ENCODE data around the gene IL31.
"Not testable (repeated sequence)": the region's sequence is repeated elsewhere in the genome, so short reads cannot be mapped to it uniquely, and the experiment has no call there.

IL31 gene

GRCh38 chr12:122174155-122174845 lies at the start of gene IL31:
Gene IL31 (minus strand): TSS chr12:122174221. CDS start chr12:122174172, 49 bp downstream.
- no peak for DNase-seq (ENCODE audit: extremely low spot score, insufficient read length, low read depth)
- FAIRE-seq = no peak

GRCh38 chr12:122216445-122216844 lies 42.4 kb upstream of the IL31 start:
- FAIRE-seq (no peak), DNase-seq (ENCODE audit: extremely low spot score, insufficient read length, low read depth) (no peak)

GRCh38 chr12:122215771-122216170 lies 41.8 kb upstream of the IL31 start:
- DNase-seq (ENCODE audit: extremely low spot score, insufficient read length, low read depth) (no peak), FAIRE-seq (no peak)

GRCh38 chr12:122208073-122208820 lies 34.2 kb upstream of the IL31 start:
- no peak for FAIRE-seq
- no peak for DNase-seq (ENCODE audit: extremely low spot score, insufficient read length, low read depth)

GRCh38 chr12:122207391-122207790 lies 33.4 kb upstream of the IL31 start:
- no peak for DNase-seq (ENCODE audit: extremely low spot score, insufficient read length, low read depth)
- no peak for FAIRE-seq

DNA sequence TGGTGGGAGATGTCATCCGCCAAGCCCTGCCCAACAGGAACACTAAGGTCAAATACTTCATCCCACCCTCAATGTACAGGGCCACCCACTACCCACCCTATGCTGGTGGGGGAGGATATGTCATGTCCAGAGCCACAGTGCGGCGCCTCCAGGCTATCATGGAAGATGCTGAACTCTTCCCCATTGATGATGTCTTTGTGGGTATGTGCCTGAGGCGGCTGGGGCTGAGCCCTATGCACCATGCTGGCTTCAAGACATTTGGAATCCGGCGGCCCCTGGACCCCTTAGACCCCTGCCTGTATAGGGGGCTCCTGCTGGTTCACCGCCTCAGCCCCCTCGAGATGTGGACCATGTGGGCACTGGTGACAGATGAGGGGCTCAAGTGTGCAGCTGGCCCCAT lies 33.0 kb upstream of the IL31 start:
- FAIRE-seq = no peak
- no peak for DNase-seq (ENCODE audit: extremely low spot score, insufficient read length, low read depth)

GRCh38 chr12:122206111-122206881 lies 32.3 kb upstream of the IL31 start:
- no peak for DNase-seq (ENCODE audit: extremely low spot score, insufficient read length, low read depth)
- FAIRE-seq = no peak

GRCh38 chr12:122205053-122205925 lies 31.3 kb upstream of the IL31 start:
- no peak for DNase-seq (ENCODE audit: extremely low spot score, insufficient read length, low read depth)
- FAIRE-seq = no peak

DNA sequence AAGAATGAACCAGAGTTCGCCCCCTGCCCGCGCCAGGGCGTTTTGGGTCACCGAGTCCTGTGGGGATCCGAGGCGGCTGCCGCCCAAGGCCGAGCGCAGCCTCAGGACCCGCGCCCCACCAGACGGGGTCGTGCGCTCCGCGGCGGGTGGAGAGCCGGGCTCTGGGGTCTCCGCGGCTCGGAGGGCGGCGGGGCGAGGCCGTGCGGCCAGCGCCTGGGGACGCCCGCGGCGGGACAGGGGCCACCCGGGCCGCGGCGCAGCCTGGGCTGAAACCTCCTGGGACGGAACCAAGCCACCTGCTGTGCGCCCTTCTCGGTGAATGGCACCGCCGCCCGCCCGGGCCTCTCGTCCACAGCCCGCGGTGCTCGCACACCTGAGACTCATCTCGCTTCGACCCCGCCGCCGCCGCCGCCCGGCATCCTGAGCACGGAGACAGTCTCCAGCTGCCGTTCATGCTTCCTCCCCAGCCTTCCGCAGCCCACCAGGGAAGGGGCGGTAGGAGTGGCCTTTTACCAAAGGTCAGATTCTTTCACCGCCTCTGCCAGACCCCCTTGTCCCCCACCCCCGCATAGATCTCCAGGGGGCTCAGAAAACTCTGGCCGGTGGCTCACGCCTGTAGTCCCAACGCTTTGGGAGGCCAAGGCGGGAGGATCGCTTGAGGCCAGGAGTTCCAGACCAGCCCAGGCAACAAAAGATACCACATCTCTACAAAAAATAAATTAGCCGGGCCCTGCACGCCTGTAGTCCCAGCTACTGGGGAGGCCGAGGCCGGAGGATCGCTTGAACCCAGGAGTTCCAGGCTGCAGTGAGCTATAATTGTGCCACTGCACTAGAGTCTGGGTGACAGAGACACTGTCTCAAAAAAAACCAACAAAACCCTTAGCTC lies 30.4 kb upstream of the IL31 start:
- FAIRE-seq (no peak), DNase-seq (ENCODE audit: extremely low spot score, insufficient read length, low read depth) (no peak)

GRCh38 chr12:122203301-122204166 lies 29.5 kb upstream of the IL31 start, which contains the start of gene B3GNT4:
Gene B3GNT4 (plus strand): TSS chr12:122203709. CDS start chr12:122204619, 910 bp downstream.
- DNase-seq (ENCODE audit: extremely low spot score, insufficient read length, low read depth) (no peak), FAIRE-seq (no peak)

GRCh38 chr12:122202811-122203210 lies 28.8 kb upstream of the IL31 start:
- FAIRE-seq; DNase-seq (ENCODE audit: extremely low spot score, insufficient read length, low read depth): not testable (repeated sequence)

DNA sequence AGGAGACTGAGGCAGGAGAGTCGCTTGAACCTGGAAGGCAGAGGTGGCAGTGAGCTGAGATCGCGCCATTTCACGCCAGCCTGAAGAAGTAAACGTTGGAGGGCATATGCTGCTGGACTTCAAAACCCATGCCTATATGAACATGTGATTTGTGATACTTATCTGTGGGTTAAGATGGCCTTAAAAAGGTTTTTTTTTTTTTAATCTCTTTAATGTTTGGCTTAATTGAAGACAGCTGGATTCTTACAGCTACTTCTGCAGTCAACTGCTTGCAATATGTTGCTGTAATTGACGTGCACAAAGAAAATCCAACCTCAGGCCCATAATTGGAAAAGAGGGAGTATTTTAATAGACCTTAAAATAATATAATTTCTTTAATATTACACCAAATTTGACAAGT lies 28.0 kb upstream of the IL31 start:
- FAIRE-seq = no peak

GRCh38 chr12:122201381-122201780 lies 27.4 kb upstream of the IL31 start:
- FAIRE-seq = no peak

More for the DNA sequence above, 28.0 kb upstream of the IL31 start:
- no peak for DNase-seq (ENCODE audit: extremely low spot score, insufficient read length, low read depth)

GRCh38 chr12:122200541-122201175 lies 26.6 kb upstream of the IL31 start:
- no peak for DNase-seq (ENCODE audit: extremely low spot score, insufficient read length, low read depth)

More at GRCh38 chr12:122201381-122201780, 27.4 kb upstream of the IL31 start:
- no peak for DNase-seq (ENCODE audit: extremely low spot score, insufficient read length, low read depth)

DNA sequence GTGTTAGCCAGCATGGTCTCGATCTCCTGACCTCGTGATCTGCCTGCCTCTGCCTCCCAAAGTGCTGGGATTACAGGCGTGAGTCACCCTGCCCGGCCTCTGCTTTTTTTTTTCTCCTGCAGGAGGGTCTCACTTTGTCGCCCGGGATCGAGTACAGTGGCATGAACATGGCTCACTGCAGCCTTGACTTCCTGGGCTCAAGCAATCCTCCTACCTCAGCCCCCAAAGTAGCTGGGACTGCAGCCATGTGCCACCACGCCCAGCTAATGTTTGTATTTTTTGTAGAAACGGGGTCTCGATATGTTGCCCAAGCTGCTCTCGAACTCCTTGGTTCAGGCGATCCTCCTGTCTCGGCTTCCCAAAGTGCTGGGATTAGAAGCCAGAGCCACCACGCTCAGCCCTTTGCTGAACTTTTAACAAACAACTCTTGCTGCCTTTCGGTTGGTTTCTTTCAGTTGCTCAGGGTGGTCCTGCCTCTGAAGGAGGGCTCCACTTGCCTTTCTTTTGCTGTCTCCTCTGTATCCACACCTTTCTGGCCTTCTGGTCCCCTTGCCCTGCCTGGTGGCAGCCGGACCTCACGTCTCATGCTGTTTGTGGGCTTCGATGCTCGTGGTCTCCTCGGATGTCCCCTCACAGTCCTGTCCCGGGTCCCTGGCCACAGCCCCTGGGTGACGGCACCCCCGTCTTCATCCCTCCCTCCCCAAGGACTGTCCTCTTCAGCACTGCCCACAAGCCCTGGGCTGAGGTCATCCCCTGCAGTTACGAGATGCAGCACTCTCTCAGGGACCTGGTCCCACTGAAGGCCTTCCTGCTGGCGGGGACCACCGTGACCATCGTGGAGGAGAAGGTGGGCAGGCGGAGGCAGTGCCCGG lies 25.7 kb upstream of the IL31 start:
- DNase-seq (ENCODE audit: extremely low spot score, insufficient read length, low read depth) (no peak), FAIRE-seq (no peak)

More at GRCh38 chr12:122200541-122201175, 26.6 kb upstream of the IL31 start:
- no peak for FAIRE-seq

DNA sequence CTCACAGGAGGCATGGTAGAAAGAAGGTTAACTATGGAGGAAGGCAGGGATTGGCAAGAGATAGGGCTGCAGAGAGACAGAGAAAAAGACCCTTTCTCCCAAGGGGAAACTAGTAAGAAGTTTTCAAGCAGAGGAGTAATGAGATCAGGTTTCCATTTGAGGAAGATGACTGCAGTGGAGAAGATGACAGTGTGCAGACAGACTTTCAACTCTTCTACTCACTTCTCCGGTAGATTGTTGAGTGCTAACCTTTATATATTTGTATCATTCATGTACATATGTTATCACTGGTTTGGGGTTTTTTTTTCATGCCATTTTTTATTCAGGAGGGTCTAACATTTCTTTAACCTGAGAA lies 23.6 kb upstream of the IL31 start:
- FAIRE-seq (no peak), DNase-seq (ENCODE audit: extremely low spot score, insufficient read length, low read depth) (no peak)

All from GM18507 (cell line).